GM06990 (cell line): ENCODE results near the gene RPS6KB2.
A peak's percentile ranks its signal among the peaks of the same experiment; 100 is the strongest.

Experiments
- DNase-seq: peaks from one replicate; pipeline ENCODE4 v3.0.0-alpha.2; 2011; ENCODE audit not compliant: insufficient read length; ENCODE audit errors: extremely low read depth
- H3K27me3 ChIP-seq: replicated peaks from 2 replicates; pipeline ENCODE4 v1.6.0; 2011; ENCODE audit warnings: low read length; ENCODE audit not compliant: control insufficient read depth, insufficient read depth
- H3K36me3 ChIP-seq: 2 replicates; pipeline ENCODE4 v1.5.1; 2011; ENCODE audit warnings: low read length; ENCODE audit not compliant: control insufficient read depth, insufficient read depth
- H3K4me3 ChIP-seq: replicated peaks from 2 replicates; pipeline ENCODE4 v1.5.1; 2011; ENCODE audit warnings: low read depth, mild to moderate bottlenecking, control low read depth, low read length
- TF ChIP-seq, protein P1 (sequence below): IDR thresholded peaks from 2 replicates; pipeline ENCODE4 v1.5.1; 2011; ENCODE audit warnings: low read length, control low read depth, mild to moderate bottlenecking, inconsistent platforms; ENCODE audit not compliant: insufficient read depth, poor library complexity, severe bottlenecking

Gene RPS6KB2

GRCh38 chr11:67438158-67438902 is 10.0 kb downstream of the RPS6KB2 start:
- peaks cover 23% of the 10 kb centered on the region for H3K36me3 ChIP-seq
- H3K27me3 ChIP-seq = no peaks in the 10 kb centered on the region
- peak overlapping the region; percentile 76 for H3K4me3 ChIP-seq
- TF ChIP-seq, protein P1, sequence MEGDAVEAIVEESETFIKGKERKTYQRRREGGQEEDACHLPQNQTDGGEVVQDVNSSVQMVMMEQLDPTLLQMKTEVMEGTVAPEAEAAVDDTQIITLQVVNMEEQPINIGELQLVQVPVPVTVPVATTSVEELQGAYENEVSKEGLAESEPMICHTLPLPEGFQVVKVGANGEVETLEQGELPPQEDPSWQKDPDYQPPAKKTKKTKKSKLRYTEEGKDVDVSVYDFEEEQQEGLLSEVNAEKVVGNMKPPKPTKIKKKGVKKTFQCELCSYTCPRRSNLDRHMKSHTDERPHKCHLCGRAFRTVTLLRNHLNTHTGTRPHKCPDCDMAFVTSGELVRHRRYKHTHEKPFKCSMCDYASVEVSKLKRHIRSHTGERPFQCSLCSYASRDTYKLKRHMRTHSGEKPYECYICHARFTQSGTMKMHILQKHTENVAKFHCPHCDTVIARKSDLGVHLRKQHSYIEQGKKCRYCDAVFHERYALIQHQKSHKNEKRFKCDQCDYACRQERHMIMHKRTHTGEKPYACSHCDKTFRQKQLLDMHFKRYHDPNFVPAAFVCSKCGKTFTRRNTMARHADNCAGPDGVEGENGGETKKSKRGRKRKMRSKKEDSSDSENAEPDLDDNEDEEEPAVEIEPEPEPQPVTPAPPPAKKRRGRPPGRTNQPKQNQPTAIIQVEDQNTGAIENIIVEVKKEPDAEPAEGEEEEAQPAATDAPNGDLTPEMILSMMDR = no peak
- DNase-seq = peak; percentile 75

- DNase-seq = no peak
- TF ChIP-seq, protein P1 = peak; percentile 43
- Histone ChIP-seq H3K36me3 (peaks cover 13% of the 10 kb centered on the region), H3K27me3 (no peaks in the 10 kb centered on the region), H3K4me3 (peak overlapping the region; percentile 76)
These were observed 11.3 kb downstream of the RPS6KB2 start for GRCh38 chr11:67439321-67440228.

DNA sequence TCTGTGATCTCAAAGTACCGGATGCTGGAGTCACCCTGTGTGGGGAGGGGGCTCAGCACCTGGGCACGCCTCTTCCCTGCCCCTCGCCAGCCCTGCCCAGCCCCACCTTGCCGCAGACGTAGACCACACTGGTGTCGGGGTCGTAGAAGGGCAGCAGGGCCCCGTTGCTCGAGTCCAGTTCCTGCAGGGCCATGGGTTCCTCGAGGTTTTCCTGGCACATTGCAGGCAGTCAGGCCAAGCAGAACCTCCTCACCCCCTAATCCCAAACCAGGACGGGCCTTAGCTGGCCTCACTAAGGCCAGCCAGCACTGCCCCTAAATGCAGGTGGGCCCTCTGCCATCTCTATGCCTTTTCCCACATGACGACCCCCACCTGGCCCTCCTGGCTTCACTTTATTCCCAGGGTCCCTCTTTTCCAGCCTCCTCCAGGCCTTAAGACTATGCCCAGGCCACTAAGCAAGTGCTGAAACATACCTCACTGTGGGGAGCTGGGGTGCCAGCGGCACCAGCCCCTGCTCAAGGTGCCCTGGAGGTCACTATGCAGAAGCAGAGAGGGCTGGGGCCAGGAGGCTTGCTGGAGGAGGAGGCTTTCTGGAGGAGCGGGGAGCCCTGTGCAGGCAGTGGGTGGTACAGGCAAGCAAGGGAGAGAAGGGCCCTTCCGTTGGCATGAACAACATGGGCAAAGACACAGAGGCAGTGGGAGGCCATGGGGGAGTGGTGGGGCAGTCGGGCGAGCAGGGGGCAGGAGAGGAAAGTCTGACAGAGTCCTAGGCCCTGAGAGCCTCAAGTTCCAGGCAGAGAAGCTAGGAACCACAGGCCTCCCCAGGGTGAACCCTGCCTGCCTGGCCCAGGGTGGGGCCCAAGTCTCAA is 12.2 kb downstream of the RPS6KB2 start:
- no peak for DNase-seq
- H3K27me3 ChIP-seq = no peaks in the 10 kb centered on the region
- no peak overlapping the region for H3K4me3 ChIP-seq
- TF ChIP-seq, protein P1 = no peak
- H3K36me3 ChIP-seq = peaks cover 11% of the 10 kb centered on the region

GRCh38 chr11:67441098-67441563 is 12.8 kb downstream of the RPS6KB2 start:
- peaks cover 4% of the 10 kb centered on the region for H3K36me3 ChIP-seq
- no peaks in the 10 kb centered on the region for H3K27me3 ChIP-seq
- TF ChIP-seq, protein P1 = no peak
- H3K4me3 ChIP-seq = no peak overlapping the region
- no peak for DNase-seq

DNA sequence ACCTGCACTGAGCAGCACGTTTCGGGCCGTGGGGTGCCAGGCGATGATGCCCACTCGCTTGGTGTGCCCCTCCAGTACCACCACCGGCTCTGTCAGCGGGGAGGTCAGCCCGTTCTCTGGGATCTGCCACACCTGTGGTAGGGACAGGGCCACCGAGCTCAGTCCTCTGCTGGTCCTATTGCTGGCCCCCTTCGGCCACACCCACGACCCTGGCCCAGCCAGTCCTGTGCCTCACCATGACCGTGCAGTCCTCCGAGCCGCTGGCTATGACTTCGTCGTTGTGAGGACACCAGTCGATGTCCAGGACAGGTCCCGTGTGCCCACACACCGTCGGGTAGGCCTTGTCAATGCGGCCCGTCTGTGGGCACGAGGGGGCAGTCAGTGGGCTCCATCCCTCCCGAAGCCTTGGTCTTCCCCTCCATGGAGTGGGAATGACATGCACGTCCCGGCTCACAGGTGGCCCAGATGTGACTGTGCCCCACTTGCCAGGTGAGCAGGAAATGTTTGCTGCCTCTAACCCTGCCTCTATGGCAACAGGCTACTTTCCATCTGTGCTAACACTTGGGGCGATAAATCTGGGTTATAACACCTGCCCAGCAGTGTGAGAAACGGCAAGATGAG is 13.5 kb downstream of the RPS6KB2 start:
- Histone ChIP-seq H3K4me3 (no peak overlapping the region), H3K27me3 (no peaks in the 10 kb centered on the region), H3K36me3 (peaks cover 3% of the 10 kb centered on the region; the same call in 1 of the 2 replicates)
- DNase-seq = no peak
- TF ChIP-seq, protein P1 = no peak
